ENCODE data around the gene BBLN.
"Not testable (repeated sequence)": the region's sequence is repeated elsewhere in the genome, so short reads cannot be mapped to it uniquely, and the experiment has no call there.

Gene BBLN

GRCh38 chr9:128124873-128125579, 35.0 kb upstream of the BBLN start:
- no peak for ATAC-seq

GRCh38 chr9:128125580-128126354, 34.3 kb upstream of the BBLN start:
- no peak for ATAC-seq

DNA sequence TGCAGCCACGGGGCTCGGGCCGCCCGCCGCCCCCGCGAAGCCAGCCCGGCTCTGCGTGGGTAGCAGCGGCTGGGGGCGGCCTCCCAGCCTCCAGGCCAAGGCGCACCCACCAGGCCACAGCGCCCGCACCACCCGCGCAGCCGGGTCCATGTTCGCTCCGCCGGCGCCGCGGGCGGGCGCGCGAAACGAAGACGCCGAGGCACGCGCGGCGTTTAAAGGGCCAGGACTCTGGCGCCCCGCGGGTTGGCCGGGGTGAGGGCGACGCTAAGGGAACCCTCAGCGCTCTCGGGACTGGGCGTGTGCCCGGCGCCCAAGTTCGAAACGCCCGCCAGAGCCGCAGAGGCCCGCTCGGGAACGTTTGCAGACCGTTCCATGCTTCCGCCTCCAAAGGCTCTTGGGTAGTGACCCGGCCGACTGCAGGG, 32.5 kb upstream of the BBLN start, which contains the start of gene PTGES2:
TSS of gene PTGES2 (minus strand) at position 162 of the 422 bp plus-strand sequence. CDS start at position 150, 12 bp downstream.
- ATAC-seq = peak; percentile 71 to 73

- peak; percentile 80 to 84 for ATAC-seq
Observed at GRCh38 chr9:128127990-128128835, 31.9 kb upstream of the BBLN start.

GRCh38 chr9:128128836-128129590, 31.1 kb upstream of the BBLN start:
- ATAC-seq = no peak

DNA sequence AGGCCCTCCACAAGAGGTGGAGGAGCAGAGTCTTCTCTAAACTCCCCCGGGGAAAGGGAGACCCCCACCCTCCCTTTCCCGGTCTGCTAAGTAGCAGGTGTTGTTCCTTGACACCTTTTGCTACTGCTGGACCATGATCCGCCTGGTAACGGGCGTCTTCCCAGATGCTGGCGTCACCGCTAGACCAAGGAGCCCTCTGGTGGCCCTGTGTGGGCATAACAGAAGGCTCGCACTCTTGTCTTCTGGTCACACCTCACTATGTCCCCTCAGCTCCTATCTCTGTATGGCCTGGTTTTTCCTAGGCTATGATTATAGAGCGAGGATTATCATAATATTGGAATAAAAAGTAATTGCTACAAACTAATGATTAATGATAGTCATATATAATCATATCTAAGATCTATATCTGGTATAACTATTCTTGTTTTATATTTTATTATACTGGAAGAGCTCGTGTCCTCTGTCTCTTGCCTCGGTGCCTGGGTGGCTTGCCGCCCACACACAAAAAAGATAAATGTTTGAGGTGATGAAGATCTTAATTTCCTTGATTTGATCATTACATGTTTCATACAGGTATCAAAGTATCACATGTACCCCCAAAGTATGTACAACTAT, 30.0 kb upstream of the BBLN start:
- ATAC-seq = not testable (repeated sequence)

DNA sequence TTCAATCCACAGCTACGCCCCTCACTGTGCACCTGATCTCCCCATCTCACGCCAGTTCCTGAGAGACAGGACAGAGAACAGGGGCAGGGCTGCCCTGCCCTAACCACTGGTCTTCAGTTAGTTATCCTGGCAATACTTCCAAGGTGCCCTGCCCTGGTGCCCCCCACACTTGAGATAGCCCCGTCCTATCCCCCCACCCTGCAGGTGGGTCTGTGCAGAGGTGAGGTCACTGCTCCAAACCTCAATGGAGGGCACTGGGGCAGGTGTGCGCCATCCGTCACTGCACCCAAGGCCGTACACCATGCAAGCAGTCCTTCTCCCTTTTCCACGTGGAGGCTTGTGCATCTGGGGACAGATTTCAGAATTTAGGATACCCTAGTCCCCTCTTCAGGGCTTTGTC, 29.4 kb upstream of the BBLN start:
- not testable (repeated sequence) for ATAC-seq

DNA sequence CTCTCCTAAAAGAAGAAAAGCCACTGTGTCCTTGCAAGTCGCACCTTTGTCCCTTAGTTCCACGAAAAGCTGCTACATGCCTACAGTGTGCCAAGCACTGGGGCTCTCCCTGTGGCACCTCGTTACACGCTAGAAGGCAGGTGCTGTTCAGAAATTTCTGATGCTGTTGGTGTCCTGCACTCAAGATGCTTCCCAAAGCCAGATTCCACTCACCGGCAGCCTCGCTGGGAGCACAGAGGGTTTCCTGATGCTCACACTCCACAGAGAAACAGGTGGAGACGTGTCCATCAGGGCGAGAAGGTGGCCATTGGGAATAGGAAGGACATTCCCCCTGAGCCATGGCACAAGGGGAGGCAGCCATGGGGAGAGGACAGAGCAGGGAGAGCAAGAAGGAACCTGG, 28.7 kb upstream of the BBLN start:
- not testable (repeated sequence) for ATAC-seq

DNA sequence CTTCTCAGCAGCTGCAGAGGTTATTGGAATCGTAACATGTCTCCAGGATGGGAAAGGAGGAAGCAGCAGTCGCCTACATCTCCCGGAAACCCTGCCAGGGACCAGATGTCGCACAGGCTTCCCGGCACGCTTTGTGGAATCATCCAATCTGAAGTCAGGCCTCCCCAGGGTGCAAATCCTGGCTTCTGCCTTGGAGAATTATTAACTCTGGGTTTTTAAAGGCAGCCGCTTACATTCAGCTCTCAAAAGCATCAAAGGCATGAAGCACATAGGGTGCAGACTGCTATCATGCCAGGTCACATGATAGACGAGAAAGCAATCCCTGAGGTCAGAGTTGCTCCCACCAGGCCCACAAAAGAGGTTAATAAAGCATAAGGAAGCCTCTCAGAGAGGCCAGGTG, 27.9 kb upstream of the BBLN start:
- not testable (repeated sequence) for ATAC-seq

- ATAC-seq = not testable (repeated sequence)
Observed at GRCh38 chr9:128135561-128135960, 24.5 kb upstream of the BBLN start.

DNA sequence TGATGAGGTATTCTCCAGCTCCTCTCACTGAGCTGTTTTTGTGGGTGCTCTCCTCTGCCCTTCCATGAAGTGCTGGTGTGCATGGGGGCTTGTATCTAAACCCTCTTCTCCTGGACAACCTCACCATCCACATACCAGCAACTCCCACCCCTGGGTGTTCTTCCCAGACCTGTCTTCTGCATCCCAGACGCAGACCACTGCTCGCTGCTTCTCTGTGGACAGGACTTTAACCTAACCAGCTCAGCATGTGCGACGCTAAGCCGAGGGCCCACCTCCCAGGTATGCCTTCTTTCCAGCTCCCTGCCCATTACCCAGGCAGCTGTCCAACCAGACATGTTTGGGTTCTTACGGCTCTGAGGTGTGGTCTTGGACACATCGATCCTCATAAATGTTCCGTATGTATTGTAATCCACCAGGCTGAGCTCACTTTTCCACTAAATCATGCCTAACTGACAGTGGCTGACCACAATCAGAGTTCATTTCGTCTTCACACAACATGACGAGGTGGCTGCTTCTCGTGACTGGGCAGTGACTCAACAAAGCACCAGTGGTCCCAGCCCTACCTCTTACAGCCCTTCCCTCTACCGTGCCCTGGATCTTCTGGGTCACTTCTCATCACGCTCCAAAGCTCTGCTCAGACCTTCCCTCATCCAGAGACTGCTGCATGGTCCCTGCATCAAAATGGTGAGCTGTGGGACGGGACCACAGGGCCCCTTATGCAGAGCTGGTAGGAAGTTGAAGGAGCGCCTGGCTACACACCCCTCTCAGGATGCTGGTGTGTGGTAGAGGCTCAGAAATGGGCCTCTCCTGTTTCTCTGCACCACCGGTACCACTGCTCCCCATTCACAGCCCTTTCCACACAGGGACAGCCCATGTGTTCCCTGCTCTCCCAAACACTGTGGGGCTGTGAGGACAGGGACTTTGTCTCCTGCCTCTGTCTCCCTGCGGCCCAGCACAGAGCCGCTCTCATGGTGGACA, 23.0 kb upstream of the BBLN start:
- no peak for ATAC-seq

DNA sequence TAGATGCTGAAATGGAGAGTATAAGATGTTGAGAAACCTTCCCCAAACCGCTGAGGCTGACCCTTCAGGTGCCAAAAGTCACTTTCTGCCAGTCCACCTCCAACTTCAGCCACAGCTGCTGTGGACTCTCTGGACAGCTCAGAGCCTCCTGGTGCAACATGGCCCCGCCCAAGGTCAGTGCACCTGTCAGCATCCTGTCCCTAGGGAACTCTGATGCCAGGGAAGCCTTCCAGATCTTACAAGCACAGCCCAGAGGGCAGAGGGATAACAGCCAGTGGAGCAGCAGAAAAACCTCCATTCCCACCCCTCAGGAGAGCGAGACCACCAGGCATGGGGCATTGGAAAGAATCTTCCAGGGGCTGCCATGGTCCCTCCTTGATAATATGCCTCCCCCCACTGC, 22.1 kb upstream of the BBLN start:
- no peak for ATAC-seq

- no peak for ATAC-seq
Observed at GRCh38 chr9:128139621-128140020, 20.4 kb upstream of the BBLN start.

DNA sequence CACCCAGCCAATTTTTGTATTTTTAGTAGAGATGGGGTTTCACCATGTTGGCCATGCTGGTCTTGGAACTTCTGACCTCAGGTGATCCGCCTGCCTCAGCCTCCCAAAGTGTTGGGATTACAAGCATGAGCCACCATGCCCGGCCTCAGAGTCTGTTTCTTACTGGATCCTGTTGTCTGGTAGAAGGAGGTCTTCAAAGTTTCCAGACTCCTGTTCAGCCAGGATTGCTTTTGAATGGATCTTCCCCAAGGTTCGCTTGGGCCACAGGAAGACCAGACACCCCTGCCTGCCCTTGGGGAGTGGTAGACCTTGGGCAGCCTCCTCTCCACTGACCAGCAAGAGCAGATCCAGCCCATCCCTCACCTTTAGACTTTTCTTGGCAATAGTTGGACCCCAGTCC, 18.5 kb upstream of the BBLN start:
- no peak for ATAC-seq

- ATAC-seq = no peak
Observed at GRCh38 chr9:128142061-128142460, 18.0 kb upstream of the BBLN start.

DNA sequence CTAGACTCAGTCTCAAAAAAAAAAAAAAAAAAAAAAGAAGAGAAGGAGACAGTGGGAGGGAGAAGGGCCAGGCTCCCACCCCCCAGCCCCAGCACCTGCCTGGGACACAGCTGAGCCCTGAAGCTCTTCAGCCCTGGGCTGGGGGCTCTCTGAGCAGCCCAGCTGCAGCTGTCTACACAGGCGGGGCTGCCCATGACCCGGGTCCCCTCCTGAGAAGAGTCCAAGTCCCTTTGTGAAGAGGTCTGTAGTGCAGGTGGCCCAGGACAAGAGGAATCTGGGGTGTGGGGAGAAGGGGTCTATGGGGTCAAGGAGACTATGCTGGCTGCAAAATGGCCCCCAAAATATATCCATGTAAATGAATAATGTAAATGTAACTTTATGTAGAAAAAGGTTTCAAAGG, 17.5 kb upstream of the BBLN start:
- ATAC-seq = no peak

GRCh38 chr9:128143525-128144238, 16.4 kb upstream of the BBLN start:
- no peak for ATAC-seq

DNA sequence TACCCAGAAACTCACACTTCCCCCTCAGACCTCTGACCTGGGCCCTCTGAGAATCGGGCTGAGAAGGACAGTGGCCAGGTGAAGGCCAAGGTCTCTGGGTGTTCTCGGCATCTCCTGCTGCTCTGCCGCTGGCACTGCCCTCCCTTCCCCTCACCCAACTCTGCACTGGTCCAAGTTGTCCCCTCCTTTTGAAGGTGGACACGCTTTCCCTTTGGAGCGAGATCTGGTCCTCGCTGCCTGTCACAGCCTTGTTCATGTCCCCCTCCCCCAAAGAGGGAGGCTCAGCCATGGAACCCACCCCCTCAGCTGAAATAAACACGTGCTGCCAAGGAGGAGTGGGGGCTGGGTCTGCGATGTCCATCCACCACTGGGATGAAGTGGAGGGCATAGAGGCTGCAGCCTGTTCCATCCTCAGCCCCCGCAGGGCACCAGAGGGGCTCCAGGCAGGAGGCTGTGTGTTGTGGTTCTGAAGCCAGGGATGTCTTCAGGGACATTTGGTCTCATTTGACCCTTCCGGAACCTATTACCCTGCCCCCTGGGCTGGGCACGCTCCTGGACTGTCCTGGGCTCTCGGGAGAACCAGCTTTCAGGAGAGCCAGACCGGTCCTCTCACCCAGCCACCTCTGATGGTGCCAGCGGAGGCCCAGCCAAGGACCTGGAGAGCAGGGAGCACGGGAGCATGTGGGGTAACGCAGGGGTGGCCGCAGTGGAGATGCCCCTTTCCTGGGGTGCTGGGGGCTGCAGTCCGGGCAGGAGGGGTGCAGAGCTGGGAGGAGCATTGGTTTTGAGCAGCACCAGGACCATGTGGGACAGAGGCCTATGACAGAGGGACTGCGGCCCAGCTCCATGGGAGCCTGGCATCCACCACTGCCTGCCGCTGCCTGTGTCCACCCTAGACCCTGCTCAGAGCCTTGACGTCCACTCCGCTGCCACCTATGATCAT, 15.6 kb upstream of the BBLN start:
- ATAC-seq = no peak

- no peak for ATAC-seq
Observed at GRCh38 chr9:128145536-128145935, 14.5 kb upstream of the BBLN start.
